HepG2 (cell line): Measurements from ENCODE around the gene NEU1. TPM values are rescaled to one million over a fixed set of nuclear protein-coding genes. Genes with fewer than 3 reads are reported as not detected.
A peak's percentile ranks its signal among the peaks of the same experiment; 100 is the strongest.

ENCODE experiments used
- AGO2 ChIP-seq: fragments of 200-400 bp; formaldehyde crosslinking; optimal IDR thresholded peaks from 2 replicates; pipeline ENCODE3; 2017; ENCODE audit warnings: mild to moderate bottlenecking, low read depth, low read length, moderate library complexity
- ASH2L ChIP-seq: fragments of 300-600, 200-600 bp; sonication (generic); IDR thresholded peaks from 2 replicates; pipeline ENCODE4 v1.7.0; 2017; ENCODE audit warnings: low read depth, mild to moderate bottlenecking, moderate library complexity, mixed read lengths, low read length; ENCODE audit not compliant: insufficient read length
- ATF7-NPFF ChIP-seq: sonication (generic); formaldehyde crosslinking; IDR thresholded peaks from 2 replicates; pipeline ENCODE4 v1.8.1; 2023; ENCODE audit warnings: mild to moderate bottlenecking, low read depth, missing genetic modification reagents, moderate library complexity
- HIVEP1 ChIP-seq: sonication (generic); formaldehyde crosslinking; IDR thresholded peaks from 2 replicates; pipeline ENCODE4 v1.4.0; 2020; ENCODE audit warnings: mild to moderate bottlenecking, missing genetic modification reagents
- HOXA7 ChIP-seq: sonication (generic); formaldehyde crosslinking; IDR thresholded peaks from 2 replicates; pipeline ENCODE4 v1.8.1; 2022; ENCODE audit warnings: mild to moderate bottlenecking, missing genetic modification reagents, moderate library complexity
- IRF9 ChIP-seq: sonication (generic); formaldehyde crosslinking; IDR thresholded peaks from 2 replicates; pipeline ENCODE4 v1.8.0; 2022; ENCODE audit warnings: missing genetic modification reagents, mild to moderate bottlenecking, borderline replicate concordance
- MXD4 ChIP-seq: IDR thresholded peaks from 2 replicates; pipeline ENCODE4 v1.6.1; 2016; ENCODE audit warnings: mild to moderate bottlenecking, missing biosample characterization, missing genetic modification reagents
- SETDB1 ChIP-seq: sonication (generic); formaldehyde crosslinking; IDR thresholded peaks from 2 replicates; pipeline ENCODE4 v1.5.1; 2020; ENCODE audit warnings: missing genetic modification reagents, mild to moderate bottlenecking, borderline replicate concordance
- SP2 ChIP-seq: sonication (generic); formaldehyde crosslinking; IDR thresholded peaks from 2 replicates; pipeline ENCODE4 v1.5.1; 2020; ENCODE audit warnings: mild to moderate bottlenecking, missing genetic modification reagents
- STAG1 ChIP-seq: sonication (generic); formaldehyde crosslinking; IDR thresholded peaks from 2 replicates; pipeline ENCODE4 v1.4.0; 2020; ENCODE audit warnings: missing genetic modification reagents
- ZKSCAN1 ChIP-seq: fragments of 150-350 bp; IDR thresholded peaks from 2 replicates; pipeline ENCODE4 v1.6.1; 2014; ENCODE audit warnings: low read length
- ZNF143 ChIP-seq: sonication (generic); formaldehyde crosslinking; IDR thresholded peaks from 2 replicates; pipeline ENCODE4 v1.4.0; 2020; ENCODE audit warnings: missing genetic modification reagents
- ZNF460 ChIP-seq: sonication (generic); formaldehyde crosslinking; IDR thresholded peaks from 2 replicates; pipeline ENCODE4 v1.5.1; 2020; ENCODE audit warnings: missing genetic modification reagents, mild to moderate bottlenecking, borderline replicate concordance
- ZNF768 ChIP-seq: sonication (generic); formaldehyde crosslinking; IDR thresholded peaks from 2 replicates; pipeline ENCODE4 v1.4.0; 2020; ENCODE audit warnings: missing genetic modification reagents
- ZNF776 ChIP-seq: sonication (generic); formaldehyde crosslinking; IDR thresholded peaks from 2 replicates; pipeline ENCODE4 v1.4.0; 2020; ENCODE audit warnings: mild to moderate bottlenecking, missing genetic modification reagents
- polyA plus RNA-seq, 8 experiments: library from polyadenylated mRNA; depleted of rRNA in 3 of 8; stranded (reverse) in 7 of 8; unstranded in 1 of 8; fragments of >200 nt; fragmentation: Illumina TruSeq in 4 of 8; extraction: Trizol in 4 of 8; gene quantifications; 2 replicates each; pipeline versions ENCODE4 v1.2.1 to v1.2.3, GENCODE V29; 2011 to 2016; ENCODE audit warnings: low read depth in 4 of 8, missing spikeins in 1 of 8, mixed read lengths in 1 of 8; ENCODE audit not compliant: insufficient read depth in 1 of 8
- total RNA-seq, 5 experiments: library from RNA; depleted of rRNA; stranded (reverse); fragments of >200 nt; fragmentation: Illumina TruSeq; extraction: Trizol; gene quantifications; 2 replicates each; pipeline ENCODE4 v1.2.3, GENCODE V29; 2016; ENCODE audit warnings: low read depth in 1 of 5
- TF ChIP-seq, protein P1 (sequence below): sonication (generic); formaldehyde crosslinking; IDR thresholded peaks from 2 replicates; pipeline ENCODE4 v1.9.0; 2021; ENCODE audit warnings: missing genetic modification reagents, borderline replicate concordance
- TF ChIP-seq, protein P2 (sequence below): sonication (generic); formaldehyde crosslinking; conservative IDR thresholded peaks from 2 replicates; pipeline ENCODE4 v1.4.0; 2020; ENCODE audit warnings: mild to moderate bottlenecking, missing genetic modification reagents, moderate library complexity
- TF ChIP-seq, protein P3 (sequence below): sonication (generic); formaldehyde crosslinking; IDR thresholded peaks from 2 replicates; pipeline ENCODE4 v1.9.0; 2022; ENCODE audit warnings: missing genetic modification reagents, mild to moderate bottlenecking, borderline replicate concordance

NEU1 gene
- total and polyA plus RNA-seq, 2 of the 13 experiments (the other 11 are each of a cell fraction or from before 2014, with no cell fraction given): 215 to 297 TPM

GRCh38 chr6:31888276-31889258 is 25.9 kb upstream of the NEU1 start (continued):
- TF ChIP-seq, protein P1, sequence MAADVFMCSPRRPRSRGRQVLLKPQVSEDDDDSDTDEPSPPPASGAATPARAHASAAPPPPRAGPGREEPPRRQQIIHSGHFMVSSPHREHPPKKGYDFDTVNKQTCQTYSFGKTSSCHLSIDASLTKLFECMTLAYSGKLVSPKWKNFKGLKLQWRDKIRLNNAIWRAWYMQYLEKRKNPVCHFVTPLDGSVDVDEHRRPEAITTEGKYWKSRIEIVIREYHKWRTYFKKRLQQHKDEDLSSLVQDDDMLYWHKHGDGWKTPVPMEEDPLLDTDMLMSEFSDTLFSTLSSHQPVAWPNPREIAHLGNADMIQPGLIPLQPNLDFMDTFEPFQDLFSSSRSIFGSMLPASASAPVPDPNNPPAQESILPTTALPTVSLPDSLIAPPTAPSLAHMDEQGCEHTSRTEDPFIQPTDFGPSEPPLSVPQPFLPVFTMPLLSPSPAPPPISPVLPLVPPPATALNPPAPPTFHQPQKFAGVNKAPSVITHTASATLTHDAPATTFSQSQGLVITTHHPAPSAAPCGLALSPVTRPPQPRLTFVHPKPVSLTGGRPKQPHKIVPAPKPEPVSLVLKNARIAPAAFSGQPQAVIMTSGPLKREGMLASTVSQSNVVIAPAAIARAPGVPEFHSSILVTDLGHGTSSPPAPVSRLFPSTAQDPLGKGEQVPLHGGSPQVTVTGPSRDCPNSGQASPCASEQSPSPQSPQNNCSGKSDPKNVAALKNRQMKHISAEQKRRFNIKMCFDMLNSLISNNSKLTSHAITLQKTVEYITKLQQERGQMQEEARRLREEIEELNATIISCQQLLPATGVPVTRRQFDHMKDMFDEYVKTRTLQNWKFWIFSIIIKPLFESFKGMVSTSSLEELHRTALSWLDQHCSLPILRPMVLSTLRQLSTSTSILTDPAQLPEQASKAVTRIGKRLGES (CRISPR knock-in tag): no peak
- no peak for TF ChIP-seq ZNF460
- TF ChIP-seq IRF9 (CRISPR knock-in tag): no peak
- TF ChIP-seq SP2 (CRISPR knock-in tag): no peak
- TF ChIP-seq SETDB1 (CRISPR knock-in tag): no peak
- TF ChIP-seq, protein P2, sequence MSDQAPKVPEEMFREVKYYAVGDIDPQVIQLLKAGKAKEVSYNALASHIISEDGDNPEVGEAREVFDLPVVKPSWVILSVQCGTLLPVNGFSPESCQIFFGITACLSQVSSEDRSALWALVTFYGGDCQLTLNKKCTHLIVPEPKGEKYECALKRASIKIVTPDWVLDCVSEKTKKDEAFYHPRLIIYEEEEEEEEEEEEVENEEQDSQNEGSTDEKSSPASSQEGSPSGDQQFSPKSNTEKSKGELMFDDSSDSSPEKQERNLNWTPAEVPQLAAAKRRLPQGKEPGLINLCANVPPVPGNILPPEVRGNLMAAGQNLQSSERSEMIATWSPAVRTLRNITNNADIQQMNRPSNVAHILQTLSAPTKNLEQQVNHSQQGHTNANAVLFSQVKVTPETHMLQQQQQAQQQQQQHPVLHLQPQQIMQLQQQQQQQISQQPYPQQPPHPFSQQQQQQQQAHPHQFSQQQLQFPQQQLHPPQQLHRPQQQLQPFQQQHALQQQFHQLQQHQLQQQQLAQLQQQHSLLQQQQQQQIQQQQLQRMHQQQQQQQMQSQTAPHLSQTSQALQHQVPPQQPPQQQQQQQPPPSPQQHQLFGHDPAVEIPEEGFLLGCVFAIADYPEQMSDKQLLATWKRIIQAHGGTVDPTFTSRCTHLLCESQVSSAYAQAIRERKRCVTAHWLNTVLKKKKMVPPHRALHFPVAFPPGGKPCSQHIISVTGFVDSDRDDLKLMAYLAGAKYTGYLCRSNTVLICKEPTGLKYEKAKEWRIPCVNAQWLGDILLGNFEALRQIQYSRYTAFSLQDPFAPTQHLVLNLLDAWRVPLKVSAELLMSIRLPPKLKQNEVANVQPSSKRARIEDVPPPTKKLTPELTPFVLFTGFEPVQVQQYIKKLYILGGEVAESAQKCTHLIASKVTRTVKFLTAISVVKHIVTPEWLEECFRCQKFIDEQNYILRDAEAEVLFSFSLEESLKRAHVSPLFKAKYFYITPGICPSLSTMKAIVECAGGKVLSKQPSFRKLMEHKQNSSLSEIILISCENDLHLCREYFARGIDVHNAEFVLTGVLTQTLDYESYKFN (CRISPR knock-in tag): no peak
- TF ChIP-seq HOXA7 (CRISPR knock-in tag): no peak
- TF ChIP-seq STAG1 (CRISPR knock-in tag): peak; percentile 83
- no peak for TF ChIP-seq HIVEP1 (CRISPR knock-in tag)
- TF ChIP-seq ZKSCAN1: no peak
- TF ChIP-seq ZNF768 (CRISPR knock-in tag): no peak; the same call in 1 of the 2 replicates
- TF ChIP-seq ASH2L: no peak
- TF ChIP-seq AGO2: peak; percentile 58
- TF ChIP-seq, protein P3, sequence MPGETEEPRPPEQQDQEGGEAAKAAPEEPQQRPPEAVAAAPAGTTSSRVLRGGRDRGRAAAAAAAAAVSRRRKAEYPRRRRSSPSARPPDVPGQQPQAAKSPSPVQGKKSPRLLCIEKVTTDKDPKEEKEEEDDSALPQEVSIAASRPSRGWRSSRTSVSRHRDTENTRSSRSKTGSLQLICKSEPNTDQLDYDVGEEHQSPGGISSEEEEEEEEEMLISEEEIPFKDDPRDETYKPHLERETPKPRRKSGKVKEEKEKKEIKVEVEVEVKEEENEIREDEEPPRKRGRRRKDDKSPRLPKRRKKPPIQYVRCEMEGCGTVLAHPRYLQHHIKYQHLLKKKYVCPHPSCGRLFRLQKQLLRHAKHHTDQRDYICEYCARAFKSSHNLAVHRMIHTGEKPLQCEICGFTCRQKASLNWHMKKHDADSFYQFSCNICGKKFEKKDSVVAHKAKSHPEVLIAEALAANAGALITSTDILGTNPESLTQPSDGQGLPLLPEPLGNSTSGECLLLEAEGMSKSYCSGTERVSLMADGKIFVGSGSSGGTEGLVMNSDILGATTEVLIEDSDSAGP (CRISPR knock-in tag): peak; percentile 58; the same call in 1 of the 2 replicates
- TF ChIP-seq ZNF776 (CRISPR knock-in tag): no peak
- no peak for TF ChIP-seq ATF7-NPFF
- TF ChIP-seq MXD4: no peak
- 0 out of 2 replicates have a peak, but pooled peaks have one; percentile 24 for TF ChIP-seq ZNF143 (CRISPR knock-in tag)
